GM12878 (cell line): ENCODE data around the gene USP16. TPM values are rescaled to one million over a fixed set of nuclear protein-coding genes. Genes with fewer than 3 reads are reported as not detected.

Experiments used
- ATAC-seq: fragments of 200-7000 bp; cut with Tn5 transposase; 3 replicates; pipeline ENCODE4 v1.9.1; 2020; ENCODE audit warnings: mild to moderate bottlenecking, moderate library complexity
- BruUV-seq: library from RNA; stranded (reverse); fragments of 400-500 nt; replicated peaks from 2 replicates; lab custom pipeline; 2021; lab: Mats Ljungman, UMichigan
- CTCF ChIA-PET: fragments of 300-600 bp; sonication (Branson Sonifier 250); formaldehyde crosslinking; extraction: SDS; loops from one replicate; lab custom pipeline; 2021; ENCODE audit warnings: inconsistent platforms; lab: Yijun Ruan, JAX
- POLR2A ChIA-PET: fragments of 350-600 bp; formaldehyde crosslinking; extraction: SDS; loops from one replicate; lab custom pipeline; 2021; ENCODE audit warnings: inconsistent platforms; lab: Charles Lee
- RAD21 ChIA-PET: fragments of 300-600 bp; sonication (Branson Sonifier 250); formaldehyde crosslinking; loops from one replicate; lab custom pipeline; 2023; ENCODE audit warnings: antibody characterized with exemption; ENCODE audit not compliant: unreplicated experiment; lab: Charles Lee
- SMC1A ChIA-PET: fragments of 300-600 bp; sonication (Branson Sonifier 250); formaldehyde crosslinking; loops from one replicate; lab custom pipeline; 2023; ENCODE audit not compliant: unreplicated experiment, uncharacterized antibody; lab: Charles Lee
- DNase-seq: peaks from one replicate; pipeline ENCODE4 v3.0.0-alpha.2; 2011; ENCODE audit warnings: low read depth, low spot score
- FAIRE-seq: peaks from 3 replicates; lab custom pipeline; 2011; peaks lifted over from hg19 to GRCh38; lab: Jason Lieb, UNC
- H2AFZ ChIP-seq: 2 replicates; pipeline ENCODE4 v1.6.0; 2011; ENCODE audit warnings: low read depth, low read length, control low read depth; ENCODE audit not compliant: control insufficient read depth
- H3K27ac ChIP-seq: 2 replicates; pipeline ENCODE4 v1.5.1; 2011; ENCODE audit warnings: control low read depth; ENCODE audit not compliant: control insufficient read depth, insufficient read depth
- H3K27me3 ChIP-seq, 2 experiments: replicated peaks in 1 of 2; 2 replicates each; pipeline versions ENCODE4 v1.6.0 to v1.6.1; 2011; ENCODE audit warnings: low read length in 1 of 2; ENCODE audit not compliant: control insufficient read depth in 2 of 2, insufficient read depth in 2 of 2
- H3K36me3 ChIP-seq, 2 experiments: 2 replicates each; pipeline ENCODE4 v1.5.1; 2011; ENCODE audit warnings: low read length in 1 of 2; ENCODE audit not compliant: control insufficient read depth in 2 of 2, insufficient read depth in 2 of 2
- H3K4me1 ChIP-seq: 2 replicates; pipeline ENCODE4 v1.6.1; 2011; ENCODE audit warnings: mild to moderate bottlenecking, low read length, moderate library complexity, mixed read lengths; ENCODE audit not compliant: control insufficient read depth, insufficient read depth
- H3K4me2 ChIP-seq: 2 replicates; pipeline ENCODE4 v1.6.0; 2011; ENCODE audit warnings: control low read depth; ENCODE audit not compliant: control insufficient read depth, insufficient read depth
- H3K4me3 ChIP-seq: fragments of 200-600 bp; sonication (generic); 2 replicates; pipeline ENCODE4 v1.5.1; 2016
- H3K79me2 ChIP-seq: 2 replicates; pipeline ENCODE4 v1.6.0; 2011; ENCODE audit warnings: low read length; ENCODE audit not compliant: control insufficient read depth, insufficient read depth
- H3K9ac ChIP-seq: 2 replicates; pipeline ENCODE4 v1.8.0; 2011; ENCODE audit warnings: low read length, control low read depth, mixed read lengths; ENCODE audit not compliant: control insufficient read depth, insufficient read depth
- H3K9me3 ChIP-seq: replicated peaks from 3 replicates; pipeline ENCODE4 v1.5.1; 2011; ENCODE audit warnings: mild to moderate bottlenecking, low read length; ENCODE audit not compliant: control insufficient read depth, insufficient read depth
- H4K20me1 ChIP-seq: 2 replicates; pipeline ENCODE4 v1.6.0; 2011; ENCODE audit not compliant: control insufficient read depth, insufficient read depth
- IRF5 ChIP-seq: fragments of 450-650 bp; IDR thresholded peaks from 2 replicates; pipeline ENCODE4 v1.6.1; 2017; ENCODE audit warnings: borderline replicate concordance
- RAD51 ChIP-seq: fragments of 450-650 bp; IDR thresholded peaks from 2 replicates; pipeline ENCODE4 v1.6.1; 2016; ENCODE audit warnings: moderate library complexity, mild to moderate bottlenecking, inconsistent platforms
- RCOR1 ChIP-seq: conservative IDR thresholded peaks from 2 replicates; pipeline ENCODE4 v1.6.1; 2012; ENCODE audit warnings: low read depth, low read length, improper control_type of control experiment
- SIN3A ChIP-seq: IDR thresholded peaks from 2 replicates; pipeline ENCODE4 v1.6.1; 2012; ENCODE audit warnings: low read depth, low read length, improper control_type of control experiment
- SKIL ChIP-seq: fragments of 450-650 bp; IDR thresholded peaks from 2 replicates; pipeline ENCODE4 v1.6.1; 2017; ENCODE audit warnings: mild to moderate bottlenecking, low read depth, inconsistent platforms; ENCODE audit not compliant: poor library complexity, severe bottlenecking
- WGBS: methylation state at CpG from one replicate; pipeline ENCODE4 v1.1.6; 2016; ENCODE audit warnings: low lambda C conversion rate; ENCODE audit not compliant: insufficient replicate concordance, insufficient coverage; ENCODE audit errors: missing lambda C conversion rate; 5-methylcytosine and 5-hydroxymethylcytosine counted together
- in situ Hi-C: fragments of 300-500 bp; cut with MboI; formaldehyde crosslinking; loops from 9 replicates; pipeline ENCODE4 v1.14.3; 2018; ENCODE audit warnings: mixed read lengths
- intact Hi-C: fragments of 100-400 bp; cut with micrococcal nuclease; formaldehyde crosslinking; loops from one replicate; pipeline ENCODE4 v1.14.2; 2022; ENCODE audit not compliant: unreplicated experiment
- polyA plus RNA-seq, 11 experiments: library from polyadenylated mRNA; depleted of rRNA in 4 of 11; unstranded in 6 of 11; stranded (reverse) in 5 of 11; fragments of >200 nt; fragmentation: Nextera tagmentation in 4 of 11; fragmentation: Illumina TruSeq in 1 of 11; extraction: Ambion mirVana in 4 of 11; extraction: Trizol in 1 of 11; gene quantifications; 1 replicate in 1 of 11; 2 replicates in 10 of 11; pipeline versions ENCODE4 v1.2.1 to v1.2.3, GENCODE V29; 2011 to 2016; ENCODE audit warnings: inconsistent platforms in 2 of 11, missing spikeins in 2 of 11, low read depth in 1 of 11
- total RNA-seq, 4 experiments: library from RNA; depleted of rRNA in 3 of 4; stranded (reverse); fragments of >200 nt in 3 of 4; fragmentation: Illumina TruSeq in 1 of 4; extraction: Trizol in 1 of 4; gene quantifications; 2 replicates each; pipeline versions ENCODE4 v1.2.1 to v1.2.3, GENCODE V29; 2013 to 2021

The USP16 gene
- total and polyA plus RNA-seq, 10 of the 15 experiments (the other 5 are each of a cell fraction or from before 2014, with no cell fraction given) = 29.5 to 68.7 (median 52.3) TPM

- Histone ChIP-seq H3K9ac (no peak overlapping the region), H3K4me1 (no peaks in the 10 kb centered on the region), H3K27me3 (no peaks in the 10 kb centered on the region), H3K27ac (no peak overlapping the region), H2AFZ (no peak overlapping the region), H4K20me1 (no peaks in the 10 kb centered on the region)
- ChIA-PET POLR2A (no interaction called here), SMC1A (interaction anchor here (0.7 to 1.1 kb wide), 3 partner anchors 9 to 16 kb away, joined by 3 to 6 read pairs (median 3); partner anchors contain the start of gene USP16)
- BruUV-seq = no TSS peak
- DNase-seq = no peak
- TF ChIP-seq SKIL (no peak), RAD51 (no peak), IRF5 (no peak), RCOR1 (no peak), SIN3A (no peak)
- TF ChIP-seq, all 136 proteins: peak for 0
- ChIA-PET RAD21 (no interaction called here), CTCF (interaction anchor here (1.4 kb wide), 1 partner anchor 31 kb away, joined by 3 read pairs; no protein-coding TSS in a partner anchor)
- intact Hi-C loops (no loop called here), in situ Hi-C loops (no loop called here)
- Histone ChIP-seq H3K9me3 (no peaks in the 10 kb centered on the region; the same call in 2 of the 3 replicates), H3K4me2 (no peak overlapping the region), H3K4me3 (no peak overlapping the region), H3K79me2 (peaks cover 5% of the 10 kb centered on the region), H3K36me3 (peaks cover 5 to 44% of the 10 kb centered on the region in 2 experiments)
- 75% methylated on average over 4 of the region's 4 CpGs for WGBS
- ATAC-seq (no peak), FAIRE-seq (no peak)
Observed at GRCh38 chr21:29033301-29033700, 8.8 kb downstream of the USP16 start.
